NCI-H2196 (cell line): ENCODE data around the gene RHBG.
"Not testable (repeated sequence)": the region's sequence is repeated elsewhere in the genome, so short reads cannot be mapped to it uniquely, and the experiment has no call there.

Experiments used
- DNase-seq: peaks from one replicate; lab custom pipeline; 2025; ENCODE audit not compliant: unreplicated experiment; lab: John Stamatoyannopoulos, UW

Gene RHBG, protein sequence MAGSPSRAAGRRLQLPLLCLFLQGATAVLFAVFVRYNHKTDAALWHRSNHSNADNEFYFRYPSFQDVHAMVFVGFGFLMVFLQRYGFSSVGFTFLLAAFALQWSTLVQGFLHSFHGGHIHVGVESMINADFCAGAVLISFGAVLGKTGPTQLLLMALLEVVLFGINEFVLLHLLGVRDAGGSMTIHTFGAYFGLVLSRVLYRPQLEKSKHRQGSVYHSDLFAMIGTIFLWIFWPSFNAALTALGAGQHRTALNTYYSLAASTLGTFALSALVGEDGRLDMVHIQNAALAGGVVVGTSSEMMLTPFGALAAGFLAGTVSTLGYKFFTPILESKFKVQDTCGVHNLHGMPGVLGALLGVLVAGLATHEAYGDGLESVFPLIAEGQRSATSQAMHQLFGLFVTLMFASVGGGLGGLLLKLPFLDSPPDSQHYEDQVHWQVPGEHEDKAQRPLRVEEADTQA

DNA sequence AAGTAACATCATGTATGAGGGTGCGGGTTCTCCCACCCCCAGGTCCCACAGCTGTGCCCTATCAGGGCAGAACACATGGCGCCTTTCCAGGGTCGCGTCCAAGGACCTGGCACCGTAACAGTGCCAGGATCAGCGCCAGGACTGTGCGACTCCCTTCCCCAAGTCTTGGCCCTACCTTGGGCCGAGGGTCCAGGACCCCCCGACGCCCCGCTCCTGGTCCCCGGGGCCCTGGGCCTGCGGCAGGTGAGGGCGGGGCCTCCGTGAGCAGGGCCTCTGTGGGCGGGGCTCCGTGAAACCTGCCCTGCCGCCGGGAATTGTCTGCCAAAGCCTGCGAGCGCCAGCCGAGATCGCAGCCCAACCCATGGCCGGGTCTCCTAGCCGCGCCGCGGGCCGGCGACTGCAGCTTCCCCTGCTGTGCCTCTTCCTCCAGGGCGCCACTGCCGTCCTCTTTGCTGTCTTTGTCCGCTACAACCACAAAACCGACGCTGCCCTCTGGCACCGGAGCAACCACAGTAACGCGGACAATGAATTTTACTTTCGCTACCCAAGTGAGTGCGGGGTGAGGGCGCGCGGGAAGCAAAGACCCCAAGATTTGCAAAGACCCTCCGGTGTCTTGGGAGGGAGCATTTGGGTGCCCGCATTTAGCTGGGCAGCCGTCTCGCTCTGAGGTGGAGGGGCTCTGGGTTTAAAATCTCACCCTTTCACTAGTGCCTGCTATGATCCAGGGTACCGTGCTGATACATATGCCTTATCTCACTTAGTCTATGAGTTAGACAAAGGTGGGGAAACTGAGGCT is at the start of gene RHBG:
RHBG (plus strand) TSS at position 323 of the 796 bp plus-strand sequence; CDS start at position 362, 39 bp downstream.
- peak; percentile 68 for DNase-seq

DNA sequence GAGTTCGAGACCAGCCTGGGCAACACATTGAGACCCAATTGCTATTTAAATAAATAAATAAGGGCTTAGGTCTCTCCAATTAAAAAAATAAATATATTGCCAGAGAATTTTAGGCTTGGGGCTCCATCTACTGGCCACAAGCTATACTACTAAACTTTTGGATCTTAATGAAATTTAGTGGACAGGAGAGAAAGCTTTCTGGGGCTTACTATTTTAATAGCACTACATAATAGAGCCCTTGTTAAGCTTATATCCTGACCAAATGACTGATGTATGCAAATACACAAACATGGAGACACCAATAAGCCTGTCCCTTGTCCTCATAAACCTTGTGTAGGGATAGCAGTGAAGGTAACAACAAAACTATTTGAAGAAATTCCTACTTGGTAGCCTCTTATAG is 49.3 kb upstream of the RHBG start:
- DNase-seq = peak; percentile 26

DNA sequence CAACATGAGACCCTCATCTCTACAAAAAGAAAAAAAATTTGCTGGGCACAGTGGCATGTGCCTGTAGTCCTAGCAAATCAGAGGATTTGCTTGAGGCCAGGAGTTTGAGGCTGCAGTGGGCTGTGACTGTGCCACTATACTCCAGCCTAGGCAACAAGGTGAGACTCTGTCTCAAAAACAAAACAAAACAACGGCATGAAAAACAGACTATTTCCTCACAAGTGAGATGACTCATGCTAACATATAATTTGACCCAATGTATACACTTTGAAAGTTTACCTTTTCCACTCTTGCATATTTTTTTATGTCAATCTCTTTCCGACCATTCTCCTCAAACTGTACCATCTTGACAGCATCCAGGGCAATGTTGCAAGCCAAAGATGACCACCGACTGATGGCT is 48.5 kb upstream of the RHBG start:
- no peak for DNase-seq

DNA sequence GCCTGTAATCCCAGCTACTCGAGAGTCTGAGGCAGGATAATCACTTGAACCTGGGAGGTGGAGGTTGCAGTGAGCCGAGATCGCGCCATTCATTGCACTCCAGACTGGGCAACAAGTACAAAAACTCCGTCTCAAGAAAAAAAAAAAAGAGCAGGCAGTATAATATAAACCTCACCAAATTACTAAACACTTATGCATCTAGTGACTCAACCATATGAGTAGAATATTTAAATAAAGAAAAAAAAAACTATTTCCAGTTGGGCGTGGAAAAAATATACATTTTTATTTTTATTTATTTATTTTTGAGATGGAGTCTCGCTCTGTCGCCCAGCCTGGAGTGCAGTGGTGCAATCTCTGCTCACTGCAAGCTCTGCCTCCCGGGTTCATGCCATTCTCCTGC is 45.8 kb upstream of the RHBG start:
- not testable (repeated sequence) for DNase-seq

DNA sequence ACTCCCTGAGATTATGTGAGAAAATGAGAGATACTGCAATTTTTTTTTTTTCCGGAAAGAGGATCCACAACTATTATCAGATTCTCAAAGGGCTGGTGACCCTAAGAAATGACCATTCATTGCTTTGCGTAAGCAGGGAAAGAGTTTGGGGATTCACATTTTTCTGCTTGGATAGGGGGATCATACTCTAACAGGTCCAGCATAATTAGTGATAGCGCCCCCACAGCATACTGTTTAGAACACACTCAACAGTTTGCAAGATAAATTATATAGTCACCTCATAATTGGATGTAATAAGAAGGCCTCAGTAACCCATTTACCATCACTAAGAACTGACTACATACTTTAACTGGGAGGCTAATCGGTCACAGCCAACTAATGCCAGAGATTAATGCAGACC is 32.8 kb upstream of the RHBG start:
- DNase-seq = no peak

DNA sequence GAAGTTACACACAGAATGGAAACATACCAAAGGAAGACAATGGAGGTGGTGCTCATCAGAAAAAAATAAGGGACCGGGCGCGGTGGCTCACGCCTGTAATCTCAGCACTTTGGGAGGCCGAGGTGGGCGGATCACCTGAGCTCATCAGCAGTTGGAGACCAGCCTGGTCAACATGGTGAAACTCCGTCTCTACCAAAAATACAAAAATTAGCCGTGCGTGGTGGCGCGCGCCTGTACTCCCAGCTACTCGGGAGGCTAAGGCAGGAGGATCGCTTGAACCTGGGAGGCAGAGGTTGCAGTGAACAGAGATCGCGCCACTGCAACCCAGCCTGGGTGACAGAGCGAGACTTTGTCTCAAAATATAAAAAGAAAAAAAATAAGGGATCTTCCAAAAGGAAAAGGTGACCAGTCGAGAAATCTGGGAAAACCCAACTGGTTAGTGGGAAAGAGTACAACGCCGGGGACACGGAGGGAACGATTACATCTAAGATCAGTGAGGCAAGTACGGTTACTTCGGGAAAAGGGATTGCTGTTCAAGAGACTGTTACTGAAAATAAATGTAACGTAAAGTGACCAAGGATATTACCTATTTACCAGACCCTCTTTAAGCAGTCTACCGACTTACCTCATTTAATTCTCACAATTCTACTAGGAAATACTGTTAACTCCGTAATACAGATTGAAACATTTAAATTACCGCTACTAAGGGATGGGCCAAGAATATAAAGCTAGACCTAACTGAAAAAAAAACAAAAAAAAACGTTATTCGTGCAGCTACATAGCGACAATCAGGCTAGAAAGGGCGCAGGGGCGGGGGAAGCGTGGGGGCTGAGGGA is 31.7 kb upstream of the RHBG start:
- DNase-seq = no peak

DNA sequence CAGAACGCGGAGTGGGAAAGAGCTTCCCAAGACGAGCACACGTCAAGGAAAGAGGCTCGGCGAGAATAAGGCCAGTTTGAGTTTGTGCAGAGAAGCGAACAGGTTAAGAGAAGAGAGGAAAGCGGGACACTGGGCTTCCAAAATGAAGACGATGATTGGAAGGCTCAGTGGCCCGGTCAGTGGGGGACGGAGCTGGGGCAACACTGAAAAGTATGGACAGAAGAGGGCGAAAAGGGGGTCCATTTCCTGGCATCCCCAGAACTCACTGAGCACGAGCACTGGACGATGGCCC is 31.2 kb upstream of the RHBG start:
- peak; percentile 34 for DNase-seq

DNA sequence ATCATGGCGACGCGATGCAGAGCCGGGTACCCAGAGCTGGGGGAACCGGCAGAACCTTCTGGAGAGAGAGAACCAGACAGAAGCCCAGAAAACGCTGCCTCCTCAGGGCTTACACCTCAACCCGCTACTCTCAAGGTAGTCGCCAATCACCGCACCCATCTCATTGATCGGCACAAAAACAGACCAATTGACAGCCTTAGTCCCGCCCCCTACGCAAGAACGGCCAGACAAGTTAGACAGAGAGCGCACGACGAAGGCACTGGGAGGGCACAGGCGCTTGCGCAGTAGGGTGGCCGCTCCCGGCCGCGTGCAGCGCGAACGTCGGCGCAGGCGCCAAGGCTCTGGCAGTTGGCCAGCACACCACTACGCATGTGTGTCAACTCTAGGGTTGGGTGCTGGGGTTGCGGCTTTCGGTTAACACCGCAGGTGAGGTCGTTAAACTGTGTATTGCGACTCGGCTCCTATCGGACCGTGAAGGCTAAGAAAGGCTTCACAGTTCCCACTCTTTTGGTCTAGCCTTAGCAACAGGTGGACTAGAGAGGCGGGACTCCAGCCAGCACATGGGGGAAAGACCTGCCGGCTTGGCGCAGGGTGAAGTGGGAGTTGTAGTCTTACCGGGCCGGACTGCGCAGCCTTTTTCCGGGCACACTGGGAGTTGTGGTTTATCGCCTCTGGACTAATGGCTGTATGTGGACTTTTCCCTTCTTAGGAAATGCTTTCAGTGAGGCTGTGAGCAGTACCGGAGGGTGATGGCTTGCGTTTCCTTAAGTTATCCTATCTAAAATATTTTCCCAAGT is 30.6 kb upstream of the RHBG start, which contains the start of the genes CCT3 and TSACC:
CCT3 (minus strand) TSS at position 113 of the 797 bp plus-strand sequence; CDS start at position 5, 108 bp downstream.
TSACC (plus strand) TSS at position 347 of the 797 bp plus-strand sequence. CDS start 1,232 bp downstream, outside the sequence.
- DNase-seq = peak; percentile 99

DNA sequence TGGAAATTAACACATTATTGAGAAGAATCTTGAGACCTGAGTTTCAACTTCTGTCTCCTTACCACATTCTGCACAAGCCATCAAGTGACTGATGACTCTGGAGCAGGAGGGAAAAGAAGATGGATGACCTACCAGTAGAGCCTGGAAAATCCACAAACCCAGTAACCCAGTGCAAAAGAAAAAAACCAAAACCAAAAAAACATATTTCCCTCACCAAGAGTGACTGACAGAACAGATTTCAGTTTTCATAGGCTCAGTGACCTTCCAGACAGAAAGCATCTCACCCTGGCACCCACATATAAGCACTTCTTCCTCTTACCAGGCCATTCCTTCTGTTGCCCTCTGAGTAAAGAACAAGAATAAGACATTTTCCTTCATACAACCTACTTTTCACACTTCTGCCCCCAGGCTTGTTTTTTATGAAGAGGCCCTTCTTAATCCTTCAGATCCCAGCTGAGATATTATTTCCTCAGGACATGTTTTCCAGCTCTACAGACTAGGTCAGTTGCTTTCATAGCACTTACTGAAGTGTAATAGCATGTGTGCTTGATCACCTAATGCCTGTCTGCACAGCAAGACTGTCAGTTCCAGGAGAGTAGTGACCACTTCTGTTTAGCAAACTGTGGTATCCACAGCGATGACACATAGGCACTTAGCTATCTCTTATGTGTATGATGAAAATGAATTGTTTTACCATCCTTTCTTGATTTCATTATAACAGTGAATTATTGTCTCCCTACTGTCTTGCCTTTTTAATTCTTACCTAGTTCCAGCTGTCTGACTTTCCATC is 26.6 kb upstream of the RHBG start:
- DNase-seq = no peak

DNA sequence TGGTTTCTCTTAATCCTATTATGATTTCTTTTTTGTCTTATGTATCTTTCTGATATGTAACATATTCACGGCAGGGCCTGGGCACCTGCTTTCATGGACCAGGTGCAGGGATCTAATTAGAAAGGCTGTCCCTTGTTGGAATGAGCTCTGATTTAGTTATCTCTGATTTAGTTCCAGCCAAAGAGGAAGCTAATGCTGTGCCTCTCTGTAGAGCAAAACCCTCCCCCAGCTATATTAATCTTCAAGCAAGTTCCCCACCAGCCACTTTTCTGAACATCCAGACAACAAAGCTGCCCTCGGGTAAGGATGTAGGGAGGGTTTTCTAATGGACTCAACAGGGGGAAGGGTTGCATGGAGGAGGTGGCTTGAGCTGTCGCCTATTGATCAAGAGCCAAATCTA is 24.6 kb upstream of the RHBG start:
- no peak for DNase-seq

DNA sequence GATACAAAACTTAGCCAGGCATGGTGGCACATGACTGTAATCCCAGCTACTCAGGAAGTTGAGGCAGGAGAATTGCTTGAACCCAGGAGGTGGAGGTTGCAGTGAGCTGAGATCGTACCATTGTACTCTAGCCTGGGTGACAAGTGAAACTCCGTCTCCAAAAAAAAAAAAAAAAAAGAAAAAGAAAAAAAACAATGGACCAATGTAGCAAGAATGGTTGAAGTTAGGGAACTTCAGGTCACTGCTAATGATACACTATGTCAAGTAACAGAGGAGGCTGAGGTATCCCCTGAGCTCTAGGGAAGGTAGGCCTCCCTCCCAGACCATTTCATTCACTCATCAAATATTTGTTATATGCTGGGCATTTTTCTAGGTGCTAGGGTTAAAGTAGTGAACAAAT is 23.0 kb upstream of the RHBG start:
- DNase-seq = not testable (repeated sequence)

DNA sequence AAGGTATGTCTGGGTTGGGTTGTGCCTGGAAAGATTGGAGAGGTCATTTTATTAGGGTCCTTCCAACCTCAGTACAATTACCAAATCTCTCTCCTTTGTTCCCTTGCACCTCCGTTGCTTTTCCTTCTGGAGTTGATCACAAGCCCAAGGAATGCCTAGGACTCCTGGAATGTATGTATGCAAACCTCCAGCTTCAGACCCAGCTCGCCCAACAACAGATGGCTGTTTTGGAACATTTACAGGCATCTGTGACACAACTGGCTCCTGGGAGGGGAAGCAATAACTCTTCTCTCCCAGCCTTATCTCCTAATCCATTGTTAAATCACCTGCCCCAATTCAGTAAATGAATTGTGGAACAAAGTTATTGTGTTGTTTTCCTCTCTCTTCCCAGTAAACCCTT is 22.4 kb upstream of the RHBG start:
- no peak for DNase-seq

DNA sequence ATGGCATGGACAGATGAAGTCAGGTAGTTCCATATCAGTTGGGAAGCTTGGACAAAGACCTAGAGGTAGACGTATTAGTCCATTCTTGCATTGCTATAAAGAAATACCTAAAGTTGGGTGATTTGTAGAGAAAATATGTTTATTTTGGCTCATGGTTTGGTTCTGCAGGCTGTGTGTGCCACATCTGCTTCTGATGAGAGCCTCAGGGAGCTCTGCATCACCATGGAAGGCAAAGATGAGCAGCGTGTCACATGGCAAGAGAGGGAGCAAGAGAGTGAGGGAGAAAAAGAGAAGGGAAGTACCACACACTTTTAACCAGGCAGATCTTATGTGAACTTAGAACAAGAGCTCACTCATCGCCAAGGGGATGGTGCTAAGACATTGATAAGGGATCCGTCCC is 21.7 kb upstream of the RHBG start:
- DNase-seq = no peak

DNA sequence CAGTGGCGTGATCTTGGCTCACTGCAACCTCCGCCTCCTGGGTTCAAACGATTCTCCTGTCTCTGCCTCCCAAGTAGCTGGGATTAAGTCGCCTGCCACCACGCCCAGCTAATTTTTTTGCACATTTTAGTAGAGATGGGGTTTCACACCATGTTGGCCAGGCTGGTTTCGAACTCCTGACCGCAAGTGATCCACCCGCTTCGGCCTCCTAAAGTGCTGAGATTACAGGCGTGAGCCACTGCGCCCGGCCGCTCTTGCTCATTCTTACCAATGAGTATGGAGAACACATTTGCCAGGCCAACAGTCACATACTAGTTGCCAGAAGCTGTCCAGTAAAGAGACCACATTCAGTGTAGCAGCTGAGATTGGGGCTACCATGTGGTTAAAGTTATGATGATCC is 16.5 kb upstream of the RHBG start:
- not testable (repeated sequence) for DNase-seq

DNA sequence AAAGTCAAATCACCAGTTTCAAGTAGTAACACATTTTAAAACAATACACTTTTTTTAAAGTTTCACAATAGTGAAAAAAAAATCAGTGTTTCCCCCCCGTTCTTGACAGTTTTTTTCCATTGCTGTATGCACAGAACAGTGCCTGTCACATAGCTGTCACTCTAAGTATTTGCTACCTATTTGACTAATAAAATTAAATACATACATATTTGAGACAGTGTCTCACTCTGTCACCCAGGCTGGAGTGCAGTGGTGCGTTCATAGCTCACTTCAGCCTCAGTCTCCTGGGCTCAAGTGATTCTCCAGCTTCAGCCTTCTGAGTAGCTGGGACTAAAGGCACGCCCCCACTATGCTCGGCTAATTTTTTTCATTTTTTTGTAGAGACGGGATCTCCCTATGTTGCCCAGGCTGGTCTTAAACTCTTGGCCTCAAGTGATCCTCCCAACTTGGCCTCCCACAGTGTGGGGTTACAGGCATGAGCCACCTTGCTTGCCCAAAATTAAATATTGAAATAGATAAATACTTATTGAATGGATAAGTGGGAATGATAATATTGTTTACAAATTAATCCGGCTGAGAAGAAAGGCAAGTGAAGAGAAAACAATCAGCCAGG is 12.6 kb upstream of the RHBG start:
- no peak for DNase-seq

DNA sequence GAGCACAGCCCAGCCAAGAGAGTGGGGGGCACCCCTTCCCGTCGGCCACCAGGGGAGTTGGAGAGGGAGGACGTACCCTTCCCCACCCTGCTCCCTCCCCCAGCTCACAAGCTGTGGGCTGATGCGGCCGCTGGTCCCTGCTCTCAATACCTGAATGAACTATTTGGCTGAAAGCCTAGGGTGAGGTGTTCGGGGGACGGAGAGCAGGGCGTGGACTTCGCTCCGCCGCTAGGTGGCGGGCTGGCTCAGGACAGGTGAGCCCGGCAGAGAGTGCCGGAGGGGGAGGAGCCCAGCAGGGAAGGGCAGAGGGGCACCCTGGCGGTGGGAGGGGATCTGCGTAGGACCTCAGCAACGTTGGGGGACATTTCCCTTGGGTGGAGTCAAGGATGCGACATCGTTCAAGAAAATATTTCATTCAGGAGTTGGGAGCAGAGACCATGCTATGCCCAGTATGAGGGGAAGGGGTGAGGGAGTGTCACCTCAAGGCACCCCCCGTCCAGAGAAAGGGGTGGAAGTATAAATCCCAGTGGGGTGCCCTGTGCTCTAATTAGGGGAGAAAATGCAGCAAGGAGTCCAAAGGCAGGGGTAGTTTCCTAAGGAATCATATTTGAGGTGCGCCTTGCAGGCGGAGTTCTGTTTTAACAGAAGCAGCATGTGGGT is 12.0 kb upstream of the RHBG start:
- DNase-seq = peak; percentile 85

DNA sequence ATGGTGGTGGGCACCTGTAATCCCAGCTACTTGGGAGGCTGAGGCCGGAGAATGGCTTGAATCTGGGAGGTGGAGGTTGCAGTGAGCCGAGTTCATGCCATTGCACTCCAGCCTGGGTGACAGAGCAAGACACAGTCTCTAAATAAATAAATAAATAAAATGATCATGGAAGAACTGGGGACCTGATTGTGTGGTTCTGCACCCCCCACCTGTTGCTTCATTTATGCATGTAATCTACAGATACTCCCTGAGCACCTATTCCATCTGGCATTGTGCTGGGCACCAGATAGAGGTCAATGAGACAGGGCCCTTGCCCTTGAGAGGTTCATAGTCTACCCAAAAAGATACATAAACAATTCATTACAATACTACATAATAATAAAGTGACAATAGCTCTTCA is 11.0 kb upstream of the RHBG start:
- DNase-seq = no peak

DNA sequence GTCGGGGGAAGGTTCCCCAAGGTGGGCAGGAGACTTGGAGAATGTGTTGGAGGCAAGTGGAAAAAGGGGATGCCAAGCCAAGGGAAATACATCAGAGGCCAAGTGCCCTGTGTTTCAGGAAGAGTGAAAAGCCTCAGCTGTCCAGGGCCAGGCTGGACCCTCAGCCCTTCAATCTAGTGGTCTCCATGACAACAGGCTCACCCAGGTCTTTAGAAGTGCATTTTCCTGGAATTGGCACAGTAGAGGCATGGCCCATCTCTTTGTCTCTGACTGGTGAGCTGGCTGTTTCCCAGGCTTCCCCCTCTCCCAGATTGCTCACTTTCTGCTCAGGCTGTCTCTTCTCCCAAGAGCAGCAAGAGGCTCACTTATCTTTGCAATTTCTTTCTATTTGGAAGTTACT is 10.4 kb upstream of the RHBG start:
- peak; percentile 15 for DNase-seq

DNA sequence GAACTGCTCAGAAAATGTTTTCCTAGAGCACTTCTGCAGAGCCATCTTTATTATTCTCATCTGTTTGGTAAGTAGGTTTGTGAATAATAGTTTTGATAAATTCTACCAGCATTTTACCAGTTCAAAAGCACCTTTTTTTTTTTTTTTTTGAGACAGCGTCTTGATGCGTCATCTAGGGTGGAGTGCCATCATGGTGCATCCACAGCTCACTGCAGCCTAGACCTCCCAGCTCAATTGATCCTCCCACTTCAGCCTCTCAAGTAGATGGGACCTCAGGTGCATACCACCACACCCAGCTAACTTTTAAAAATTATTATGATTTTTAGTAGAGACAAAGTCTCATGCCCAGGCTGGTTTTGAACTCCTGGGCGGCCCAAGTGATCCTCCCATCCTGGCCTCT is 9.8 kb upstream of the RHBG start:
- DNase-seq = no peak
